Muscle layer of duodenum (tissue), 2 donors: ENCODE results near the gene AP1S1.
"Not testable (repeated sequence)": the region's sequence is repeated elsewhere in the genome, so short reads cannot be mapped to it uniquely, and the experiment has no call there.

Experiments used
- H3K27ac ChIP-seq: one replicate; pipeline ENCODE4 v1.7.0; 2013; ENCODE audit warnings: mild to moderate bottlenecking, low read length
- H3K27me3 ChIP-seq: one replicate; pipeline ENCODE4 v1.7.0; 2013; ENCODE audit warnings: low read depth, mild to moderate bottlenecking, control low read depth, low read length
- H3K36me3 ChIP-seq, 2 donors: one replicate each; pipeline ENCODE4 v1.7.0; 2013; ENCODE audit warnings: low read length in 2 of 2, control low read depth in 1 of 2, mild to moderate bottlenecking in 1 of 2; ENCODE audit not compliant: insufficient read depth in 2 of 2, control insufficient read depth in 1 of 2
- H3K4me1 ChIP-seq, 2 donors: one replicate each; pipeline ENCODE4 v1.7.0; 2013; ENCODE audit warnings: low read length in 2 of 2, mild to moderate bottlenecking in 2 of 2, control low read depth in 1 of 2, moderate library complexity in 1 of 2; ENCODE audit not compliant: insufficient read depth in 2 of 2, control insufficient read depth in 1 of 2
- H3K4me3 ChIP-seq, 2 donors: one replicate each; pipeline ENCODE4 v1.7.0; 2013; ENCODE audit warnings: low read length in 2 of 2, low read depth in 1 of 2, mild to moderate bottlenecking in 1 of 2
- H3K9me3 ChIP-seq, 2 donors: one replicate each; pipeline ENCODE4 v1.7.0; 2013; ENCODE audit warnings: low read length in 2 of 2, control low read depth in 1 of 2, mild to moderate bottlenecking in 1 of 2; ENCODE audit not compliant: control insufficient read depth in 1 of 2
- donor health status: healthy.

The AP1S1 gene

DNA sequence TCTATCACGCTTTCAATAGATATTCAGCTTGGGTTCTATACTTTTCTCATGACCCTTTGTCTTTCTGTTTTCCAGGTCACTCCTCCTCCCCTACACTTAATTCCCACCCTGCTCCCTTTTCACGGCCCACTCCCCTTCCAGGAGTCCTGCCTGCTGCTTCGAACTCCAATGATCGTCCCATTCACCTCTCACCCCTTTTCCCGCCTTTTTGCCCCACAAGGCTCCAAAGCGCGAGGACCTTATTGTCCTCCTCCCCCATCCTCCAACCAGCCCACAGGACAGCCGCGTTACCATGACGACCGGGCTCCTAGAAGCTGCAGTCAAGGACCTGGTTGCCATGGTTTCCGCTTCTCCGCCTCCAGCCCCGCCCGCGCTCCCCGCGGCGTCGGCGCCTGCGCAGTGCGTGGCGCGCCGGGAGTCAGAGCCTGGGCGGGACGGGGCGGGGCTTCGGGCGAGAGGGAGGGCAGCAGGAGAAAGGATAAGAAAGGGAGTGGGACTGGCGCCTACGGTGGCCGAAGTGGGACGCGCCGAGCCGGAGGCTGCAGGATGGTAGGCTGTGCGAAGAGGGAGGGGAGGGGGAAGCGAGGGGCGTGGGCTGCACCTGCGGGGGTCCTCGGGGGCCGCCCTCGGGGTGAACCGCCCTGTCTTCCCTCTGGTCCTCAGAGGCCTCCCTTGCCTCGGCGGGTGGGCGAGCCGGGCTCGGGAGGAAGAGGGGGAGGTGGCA lies at the start of gene AP1S1:
Gene AP1S1 (plus strand): TSS at position 508 of the 724 bp plus-strand sequence. CDS start 39 bp downstream, at position 547.
- Histone ChIP-seq H3K27me3 (no peaks in the 10 kb centered on the region), H3K4me1 (peaks cover 6 to 15% of the 10 kb centered on the region in 2 donors), H3K9me3 (no peaks in the 10 kb centered on the region), H3K4me3 (peak within 1 kb of the TSS; percentile 61 to 74), H3K36me3 (peaks cover 1 to 13% of the 10 kb centered on the region in 2 donors), H3K27ac (no peak within 1 kb of the TSS)

DNA sequence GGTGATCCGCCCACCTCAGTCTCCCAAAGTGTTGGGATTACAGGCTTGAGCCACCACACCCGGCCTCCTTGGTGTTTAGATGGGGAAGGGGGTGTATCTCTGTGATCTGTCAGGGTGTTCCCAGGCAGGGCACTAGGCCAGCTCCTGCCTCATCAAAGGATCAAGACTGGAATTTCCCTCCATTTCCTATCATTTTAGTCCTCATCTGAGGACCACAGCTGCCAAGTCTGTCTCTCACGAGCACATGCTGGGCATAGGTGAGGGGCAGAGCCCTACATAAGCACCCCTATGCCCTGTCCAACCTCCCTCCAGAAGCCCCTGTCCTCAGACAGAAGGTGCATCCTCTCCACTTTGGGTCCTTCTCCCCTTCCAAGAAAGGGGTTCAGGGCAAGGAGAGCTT lies 49.5 kb upstream of the AP1S1 start:
- Histone ChIP-seq H3K27ac (no peak overlapping the region), H3K4me1 (peaks cover 5% of the 10 kb centered on the region in 2 donors), H3K36me3 (no peaks in the 10 kb centered on the region), H3K9me3 (no peaks in the 10 kb centered on the region), H3K27me3 (no peaks in the 10 kb centered on the region), H3K4me3 (no peak overlapping the region)

DNA sequence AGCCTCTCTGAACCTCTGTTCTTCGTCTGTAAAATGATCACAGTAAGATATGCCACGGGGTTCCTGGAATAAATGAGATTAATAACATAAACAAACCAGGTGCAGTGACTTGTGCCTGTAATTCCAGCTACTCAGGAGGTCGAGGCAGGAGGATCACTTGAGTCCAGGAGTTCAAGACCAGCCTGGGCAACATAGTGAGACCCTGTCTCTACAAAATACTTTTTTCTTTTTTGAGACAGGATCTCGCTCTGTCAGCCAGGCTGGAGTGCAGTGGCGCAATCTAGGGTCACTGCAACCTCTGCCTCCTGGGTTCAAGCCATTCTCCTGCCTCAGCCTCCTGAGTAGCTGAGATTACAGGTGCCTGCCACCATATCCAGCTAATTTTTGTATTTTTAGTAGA lies 49.0 kb upstream of the AP1S1 start:
- H3K9me3 ChIP-seq, H3K27ac ChIP-seq, H3K4me1 ChIP-seq, H3K4me3 ChIP-seq, H3K27me3 ChIP-seq, H3K36me3 ChIP-seq: not testable (repeated sequence)

DNA sequence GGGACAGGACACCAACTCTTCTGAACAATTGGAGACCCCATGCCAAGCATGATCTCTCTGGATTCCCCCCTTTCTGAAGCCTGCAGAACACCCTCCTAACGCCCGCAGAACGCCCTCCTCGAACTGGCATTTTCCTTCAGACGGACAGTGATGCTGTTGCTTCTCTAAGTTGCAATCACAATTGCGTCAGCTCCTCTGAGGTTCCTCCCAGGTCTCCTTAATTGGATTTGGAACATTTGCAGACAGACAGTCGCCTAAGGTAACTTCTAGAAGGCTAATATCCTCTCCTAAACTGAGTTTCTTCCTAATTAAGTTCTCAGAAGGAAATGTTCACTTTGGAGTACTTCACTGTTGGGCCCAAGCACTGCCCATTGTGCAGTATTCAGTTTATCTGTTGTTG lies 47.9 kb upstream of the AP1S1 start:
- Histone ChIP-seq H3K27ac (no peak overlapping the region), H3K4me1 (no peaks in the 10 kb centered on the region), H3K9me3 (no peaks in the 10 kb centered on the region), H3K36me3 (no peaks in the 10 kb centered on the region), H3K27me3 (no peaks in the 10 kb centered on the region), H3K4me3 (no peak overlapping the region)

DNA sequence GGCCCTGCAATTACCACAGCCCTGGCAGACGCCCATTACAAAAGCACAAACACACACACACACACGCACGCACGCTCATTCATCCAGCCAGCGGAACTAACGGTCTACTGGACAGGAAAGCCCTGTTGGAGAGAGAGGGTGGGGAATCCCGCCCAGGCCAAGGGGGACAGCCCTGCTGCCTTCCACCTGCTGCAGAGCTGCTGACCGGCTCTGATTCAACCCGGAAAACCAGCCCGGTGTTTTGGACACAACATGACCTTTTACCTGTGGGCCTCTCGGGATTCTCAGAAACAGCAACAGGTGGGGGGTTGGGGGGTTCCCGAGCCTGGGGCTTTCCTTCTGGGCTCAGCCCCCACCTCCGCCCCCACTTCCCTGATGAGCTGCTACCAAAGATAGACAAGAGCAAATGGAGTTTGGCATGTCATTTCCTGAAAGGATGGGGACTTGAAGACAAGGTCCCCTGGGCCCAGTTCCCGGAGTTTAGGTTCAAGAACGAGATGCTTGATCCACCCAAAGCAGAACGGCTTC lies 45.9 kb upstream of the AP1S1 start:
- no peaks in the 10 kb centered on the region for H3K4me1 ChIP-seq
- H3K27ac ChIP-seq, result no peak overlapping the region
- no peak overlapping the region for H3K4me3 ChIP-seq
- no peaks in the 10 kb centered on the region for H3K27me3 ChIP-seq
- no peaks in the 10 kb centered on the region for H3K9me3 ChIP-seq
- no peaks in the 10 kb centered on the region for H3K36me3 ChIP-seq

DNA sequence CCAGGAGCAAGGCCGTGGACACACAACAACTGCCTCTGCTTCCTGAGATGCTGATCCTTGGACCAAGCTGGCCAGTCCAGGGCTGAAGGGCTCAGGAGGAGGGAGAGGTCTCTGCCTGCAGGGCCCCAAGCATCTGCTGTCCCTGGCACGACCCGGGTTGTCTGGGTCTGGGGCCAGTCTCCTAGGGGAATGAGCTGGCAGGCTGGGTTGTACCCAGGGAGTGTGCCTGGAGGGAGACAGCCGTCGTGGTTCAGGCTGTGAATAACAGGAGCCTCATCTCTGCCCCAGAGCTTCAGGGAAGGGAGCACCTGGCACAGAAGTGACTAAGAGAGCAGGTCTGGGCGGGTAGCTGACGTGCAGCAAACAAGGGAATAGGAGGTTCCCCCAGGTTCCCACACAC lies 45.3 kb upstream of the AP1S1 start:
- Histone ChIP-seq H3K27ac (no peak overlapping the region), H3K9me3 (no peaks in the 10 kb centered on the region)

DNA sequence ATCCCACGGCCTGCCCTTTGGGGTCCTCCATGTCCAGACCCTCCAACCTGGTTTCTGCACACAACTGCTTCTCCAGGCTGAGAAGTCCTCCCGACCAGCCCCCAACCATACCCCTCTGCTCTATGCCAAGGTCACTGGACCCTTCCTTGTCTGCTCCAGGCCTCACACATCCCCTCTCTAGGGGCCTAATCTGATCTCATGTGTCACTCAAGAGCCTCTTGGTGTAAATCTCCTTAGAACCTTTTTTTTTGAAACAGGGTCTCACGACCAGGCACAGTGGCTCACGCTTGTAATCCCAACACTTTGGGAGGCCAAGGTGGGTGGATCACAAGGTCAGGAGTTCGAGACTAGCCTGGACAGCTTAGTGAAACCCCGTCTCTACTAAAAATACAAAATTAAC lies 44.9 kb upstream of the AP1S1 start:
- no peaks in the 10 kb centered on the region for H3K36me3 ChIP-seq
- H3K4me3 ChIP-seq, result no peak overlapping the region
- no peak overlapping the region for H3K27ac ChIP-seq
- no peaks in the 10 kb centered on the region for H3K27me3 ChIP-seq
- H3K4me1 ChIP-seq, result no peaks in the 10 kb centered on the region
- no peaks in the 10 kb centered on the region for H3K9me3 ChIP-seq

More for the DNA sequence above, 45.3 kb upstream of the AP1S1 start:
- no peaks in the 10 kb centered on the region for H3K36me3 ChIP-seq
- no peaks in the 10 kb centered on the region for H3K27me3 ChIP-seq
- no peak overlapping the region for H3K4me3 ChIP-seq
- H3K4me1 ChIP-seq, result no peaks in the 10 kb centered on the region

DNA sequence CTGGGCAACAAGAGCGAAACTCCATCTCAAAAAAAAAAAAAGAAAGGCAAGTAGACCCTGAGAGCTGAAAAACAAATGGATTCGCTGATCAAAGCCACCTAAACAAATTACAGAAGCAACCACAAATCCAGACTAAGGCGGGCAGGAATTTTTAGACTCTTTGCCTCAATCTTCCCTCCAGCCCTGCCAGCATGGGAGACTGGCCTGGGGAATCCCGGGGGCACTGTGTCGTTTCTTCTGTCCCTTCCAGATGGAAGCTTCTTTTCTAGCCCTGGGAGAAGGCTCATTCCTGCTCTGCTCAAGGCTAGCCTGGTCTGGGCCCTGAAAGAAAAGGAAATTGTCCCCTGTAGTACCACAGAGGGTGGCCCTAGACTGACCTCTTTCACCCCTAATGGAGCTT lies 43.0 kb upstream of the AP1S1 start:
- no peak overlapping the region for H3K27ac ChIP-seq
- no peaks in the 10 kb centered on the region for H3K9me3 ChIP-seq
- no peaks in the 10 kb centered on the region for H3K27me3 ChIP-seq
- H3K4me1 ChIP-seq, result no peaks in the 10 kb centered on the region
- H3K4me3 ChIP-seq, result no peak overlapping the region
- H3K36me3 ChIP-seq, result no peaks in the 10 kb centered on the region

DNA sequence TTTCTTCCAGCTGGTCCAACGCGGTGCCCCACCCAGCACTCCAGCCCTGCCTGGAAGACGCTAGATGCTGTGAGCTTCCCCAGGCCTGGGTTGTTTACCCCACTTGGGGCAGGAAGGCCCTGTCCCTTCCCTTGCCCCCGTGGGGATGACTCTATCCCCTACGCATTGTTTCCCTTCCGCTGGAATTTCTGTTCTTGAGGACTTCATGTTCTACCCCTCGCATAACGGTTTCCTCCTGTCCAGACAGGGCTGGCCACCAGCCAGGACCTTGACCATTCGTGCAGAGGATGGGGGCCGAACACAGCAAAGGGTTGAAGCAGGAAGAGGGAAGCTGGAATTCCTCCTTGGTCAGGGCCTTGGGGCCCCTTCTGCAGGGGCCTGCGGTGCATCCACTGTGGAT lies 42.0 kb upstream of the AP1S1 start:
- no peaks in the 10 kb centered on the region for H3K36me3 ChIP-seq
- H3K9me3 ChIP-seq, result no peaks in the 10 kb centered on the region
- H3K4me1 ChIP-seq, result no peaks in the 10 kb centered on the region
- no peaks in the 10 kb centered on the region for H3K27me3 ChIP-seq
- H3K4me3 ChIP-seq, result no peak overlapping the region
- H3K27ac ChIP-seq, result no peak overlapping the region

DNA sequence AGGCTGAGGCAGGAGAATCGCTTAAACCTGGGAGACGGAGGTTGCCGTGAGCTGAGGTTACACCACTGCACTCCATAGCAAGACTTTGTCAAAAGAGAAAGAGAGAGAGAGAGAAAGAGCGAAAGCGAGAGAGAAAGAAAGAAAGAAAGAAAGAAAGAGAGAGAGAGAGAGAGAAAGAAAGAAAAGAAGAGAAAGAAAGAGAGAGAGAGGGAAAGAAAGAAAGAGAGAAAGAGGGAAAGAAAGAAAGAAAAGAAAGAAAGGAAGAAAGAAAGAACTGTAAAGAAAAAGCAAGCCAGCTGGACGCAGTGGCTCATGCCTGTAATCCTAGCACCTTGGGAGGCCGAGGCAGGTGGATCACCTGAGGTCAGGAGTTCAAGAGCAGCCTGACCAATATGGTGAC lies 41.1 kb upstream of the AP1S1 start:
- H3K27ac ChIP-seq, H3K4me3 ChIP-seq, H3K27me3 ChIP-seq, H3K9me3 ChIP-seq, H3K36me3 ChIP-seq, H3K4me1 ChIP-seq: not testable (repeated sequence)

DNA sequence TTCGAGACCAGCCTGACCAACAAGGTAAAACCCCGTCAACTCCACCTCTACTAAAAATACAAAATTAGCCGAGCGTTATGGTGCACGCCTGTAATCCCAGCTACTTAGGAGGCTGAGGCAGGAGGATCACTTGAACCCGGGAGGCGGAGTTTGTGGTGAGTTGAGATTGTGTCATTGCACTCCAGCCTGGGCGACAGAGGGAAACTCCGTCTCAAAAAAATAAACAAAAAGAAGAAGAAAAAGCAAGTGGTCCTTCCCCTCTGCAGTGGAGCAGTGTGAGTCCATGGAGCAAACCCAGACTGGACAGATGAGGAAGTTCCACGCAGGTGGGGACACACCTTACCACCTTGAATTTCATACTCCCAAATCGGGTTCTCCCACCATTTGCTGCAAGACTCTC lies 40.4 kb upstream of the AP1S1 start:
- no peak overlapping the region for H3K27ac ChIP-seq
- H3K27me3 ChIP-seq, result no peaks in the 10 kb centered on the region

DNA sequence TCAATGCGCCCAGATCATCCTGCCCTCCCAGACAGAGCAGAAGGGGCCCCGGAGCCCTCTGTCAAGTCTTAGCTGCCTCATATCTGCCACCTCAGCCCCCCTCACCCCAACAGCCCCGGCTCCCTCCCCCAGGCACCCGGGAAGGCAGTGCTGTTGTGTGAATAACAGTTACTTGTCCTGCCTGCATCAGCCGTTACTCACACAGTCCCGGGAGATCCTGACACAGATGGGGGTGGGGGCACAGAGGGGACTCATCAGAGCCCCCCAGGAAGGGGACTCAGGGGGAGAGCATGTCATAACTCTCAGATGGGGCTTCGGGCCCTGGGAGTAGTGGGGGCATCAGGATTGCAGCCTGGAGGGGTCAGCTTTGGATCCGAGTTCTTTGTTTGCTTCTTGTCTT lies 39.8 kb upstream of the AP1S1 start:
- H3K27me3 ChIP-seq, result no peaks in the 10 kb centered on the region
- no peak overlapping the region for H3K4me3 ChIP-seq
- H3K36me3 ChIP-seq, result no peaks in the 10 kb centered on the region
- no peaks in the 10 kb centered on the region for H3K9me3 ChIP-seq
- H3K4me1 ChIP-seq, result no peaks in the 10 kb centered on the region
- H3K27ac ChIP-seq, result no peak overlapping the region

More for the DNA sequence above, 40.4 kb upstream of the AP1S1 start:
- Histone ChIP-seq H3K4me3 (no peak overlapping the region), H3K36me3 (no peaks in the 10 kb centered on the region), H3K9me3 (no peaks in the 10 kb centered on the region), H3K4me1 (no peaks in the 10 kb centered on the region)
